Measurements from ENCODE around the gene CD86.

CD86 gene

GRCh38 chr3:122055215-122055614 is at the start of gene CD86:
CD86 (plus strand) TSS chr3:122055362; CDS start chr3:122055490, 128 bp downstream.
- H3K4me1 Mint-ChIP-seq (ENCODE audit: low read depth): peaks cover 5% of the 10 kb centered on the region
- no peak within 1 kb of the TSS for H3K27ac Mint-ChIP-seq
- H3K27me3 Mint-ChIP-seq (ENCODE audit: low read depth): peaks cover 14% of the 10 kb centered on the region
- H3K4me3 Mint-ChIP-seq: no peak within 1 kb of the TSS
- no peaks in the 10 kb centered on the region for H3K9me3 Mint-ChIP-seq
- no peak for DNase-seq (ENCODE audit: low spot score)
- H3K36me3 Mint-ChIP-seq (ENCODE audit: low read depth): peaks cover 15% of the 10 kb centered on the region

- Mint-ChIP-seq H3K4me1 (ENCODE audit: low read depth) (peaks cover 27% of the 10 kb centered on the region), H3K27ac (no peak overlapping the region), H3K9me3 (no peaks in the 10 kb centered on the region), H3K4me3 (no peak overlapping the region), H3K36me3 (ENCODE audit: low read depth) (no peaks in the 10 kb centered on the region), H3K27me3 (ENCODE audit: low read depth) (peaks cover 3% of the 10 kb centered on the region)
- no peak for DNase-seq (ENCODE audit: low spot score)
Observed at GRCh38 chr3:122006267-122006666, 48.9 kb upstream of the CD86 start.

GRCh38 chr3:122008166-122008565 is 47.0 kb upstream of the CD86 start:
- no peak overlapping the region for H3K4me3 Mint-ChIP-seq
- DNase-seq (ENCODE audit: low spot score): no peak
- peaks cover 41% of the 10 kb centered on the region for H3K4me1 Mint-ChIP-seq (ENCODE audit: low read depth)
- H3K27me3 Mint-ChIP-seq (ENCODE audit: low read depth): peaks cover 3% of the 10 kb centered on the region
- no peak overlapping the region for H3K27ac Mint-ChIP-seq
- H3K9me3 Mint-ChIP-seq: no peaks in the 10 kb centered on the region
- no peaks in the 10 kb centered on the region for H3K36me3 Mint-ChIP-seq (ENCODE audit: low read depth)

- no peaks in the 10 kb centered on the region for H3K27me3 Mint-ChIP-seq (ENCODE audit: low read depth)
- no peak overlapping the region for H3K4me3 Mint-ChIP-seq
- no peak overlapping the region for H3K27ac Mint-ChIP-seq
- H3K9me3 Mint-ChIP-seq: peaks cover 4% of the 10 kb centered on the region
- DNase-seq (ENCODE audit: low spot score): no peak
- no peaks in the 10 kb centered on the region for H3K36me3 Mint-ChIP-seq (ENCODE audit: low read depth)
- H3K4me1 Mint-ChIP-seq (ENCODE audit: low read depth): peaks cover 28% of the 10 kb centered on the region
Observed at GRCh38 chr3:122010506-122010905, 44.7 kb upstream of the CD86 start.

- Mint-ChIP-seq H3K4me1 (ENCODE audit: low read depth) (peaks cover 28% of the 10 kb centered on the region), H3K36me3 (ENCODE audit: low read depth) (no peaks in the 10 kb centered on the region), H3K4me3 (no peak overlapping the region), H3K27ac (peak overlapping the region; percentile 0), H3K9me3 (peaks cover 10% of the 10 kb centered on the region), H3K27me3 (ENCODE audit: low read depth) (no peaks in the 10 kb centered on the region)
- DNase-seq (ENCODE audit: low spot score): no peak
Observed at GRCh38 chr3:122011396-122011795, 43.8 kb upstream of the CD86 start.

GRCh38 chr3:122012821-122013220 is 42.3 kb upstream of the CD86 start:
- Mint-ChIP-seq H3K4me1 (ENCODE audit: low read depth) (peaks cover 28% of the 10 kb centered on the region), H3K27ac (no peak overlapping the region), H3K9me3 (peaks cover 10% of the 10 kb centered on the region), H3K36me3 (ENCODE audit: low read depth) (no peaks in the 10 kb centered on the region), H3K4me3 (no peak overlapping the region), H3K27me3 (ENCODE audit: low read depth) (peaks cover 2% of the 10 kb centered on the region)
- no peak for DNase-seq (ENCODE audit: low spot score)

GRCh38 chr3:122013448-122013925 is 41.7 kb upstream of the CD86 start:
- DNase-seq (ENCODE audit: low spot score): no peak
- no peak overlapping the region for H3K4me3 Mint-ChIP-seq
- H3K27ac Mint-ChIP-seq: no peak overlapping the region
- H3K36me3 Mint-ChIP-seq (ENCODE audit: low read depth): no peaks in the 10 kb centered on the region
- peaks cover 28% of the 10 kb centered on the region for H3K4me1 Mint-ChIP-seq (ENCODE audit: low read depth)
- H3K9me3 Mint-ChIP-seq: peaks cover 10% of the 10 kb centered on the region
- H3K27me3 Mint-ChIP-seq (ENCODE audit: low read depth): peaks cover 2% of the 10 kb centered on the region

GRCh38 chr3:122014741-122015140 is 40.4 kb upstream of the CD86 start:
- Mint-ChIP-seq H3K36me3 (ENCODE audit: low read depth) (no peaks in the 10 kb centered on the region), H3K4me3 (no peak overlapping the region), H3K4me1 (ENCODE audit: low read depth) (peaks cover 29% of the 10 kb centered on the region), H3K27me3 (ENCODE audit: low read depth) (peaks cover 7% of the 10 kb centered on the region), H3K9me3 (peaks cover 10% of the 10 kb centered on the region), H3K27ac (no peak overlapping the region)
- DNase-seq (ENCODE audit: low spot score): peak; percentile 48

GRCh38 chr3:122019493-122019892 is 35.7 kb upstream of the CD86 start:
- Mint-ChIP-seq H3K9me3 (peaks cover 10% of the 10 kb centered on the region), H3K4me3 (no peak overlapping the region), H3K27ac (no peak overlapping the region), H3K4me1 (ENCODE audit: low read depth) (peaks cover 14% of the 10 kb centered on the region), H3K27me3 (ENCODE audit: low read depth) (peaks cover 21% of the 10 kb centered on the region), H3K36me3 (ENCODE audit: low read depth) (no peaks in the 10 kb centered on the region)
- DNase-seq (ENCODE audit: low spot score): no peak

GRCh38 chr3:122021037-122021436 is 34.1 kb upstream of the CD86 start:
- DNase-seq (ENCODE audit: low spot score): no peak
- H3K4me1 Mint-ChIP-seq (ENCODE audit: low read depth): peaks cover 28% of the 10 kb centered on the region
- peak overlapping the region; percentile 28 for H3K4me3 Mint-ChIP-seq
- H3K27ac Mint-ChIP-seq: no peak overlapping the region
- peaks cover 1% of the 10 kb centered on the region for H3K9me3 Mint-ChIP-seq
- H3K36me3 Mint-ChIP-seq (ENCODE audit: low read depth): no peaks in the 10 kb centered on the region
- H3K27me3 Mint-ChIP-seq (ENCODE audit: low read depth): peaks cover 21% of the 10 kb centered on the region

- no peaks in the 10 kb centered on the region for H3K36me3 Mint-ChIP-seq (ENCODE audit: low read depth)
- peaks cover 30% of the 10 kb centered on the region for H3K4me1 Mint-ChIP-seq (ENCODE audit: low read depth)
- peak within 1 kb of the TSS; percentile 79 for H3K4me3 Mint-ChIP-seq
- no peaks in the 10 kb centered on the region for H3K9me3 Mint-ChIP-seq
- H3K27ac Mint-ChIP-seq: no peak within 1 kb of the TSS
- H3K27me3 Mint-ChIP-seq (ENCODE audit: low read depth): peaks cover 21% of the 10 kb centered on the region
- no peak for DNase-seq (ENCODE audit: low spot score)
Observed at GRCh38 chr3:122021811-122022401, 33.3 kb upstream of the CD86 start, which contains the start of gene ILDR1. ILDR1 (minus strand) TSS chr3:122022247; CDS start chr3:122022077, 170 bp downstream.

- Mint-ChIP-seq H3K27ac (no peak overlapping the region), H3K9me3 (no peaks in the 10 kb centered on the region), H3K36me3 (ENCODE audit: low read depth) (no peaks in the 10 kb centered on the region), H3K4me3 (no peak overlapping the region), H3K4me1 (ENCODE audit: low read depth) (peaks cover 30% of the 10 kb centered on the region), H3K27me3 (ENCODE audit: low read depth) (peaks cover 19% of the 10 kb centered on the region)
- DNase-seq (ENCODE audit: low spot score): no peak
Observed at GRCh38 chr3:122023335-122023910, 31.7 kb upstream of the CD86 start.

- Mint-ChIP-seq H3K36me3 (ENCODE audit: low read depth) (peaks cover 2% of the 10 kb centered on the region), H3K4me1 (ENCODE audit: low read depth) (peaks cover 29% of the 10 kb centered on the region), H3K27me3 (ENCODE audit: low read depth) (peaks cover 13% of the 10 kb centered on the region), H3K4me3 (peak overlapping the region; percentile 10), H3K9me3 (no peaks in the 10 kb centered on the region), H3K27ac (no peak overlapping the region)
- DNase-seq (ENCODE audit: low spot score): no peak
Observed at GRCh38 chr3:122024800-122025199, 30.4 kb upstream of the CD86 start.

- Mint-ChIP-seq H3K27ac (no peak overlapping the region), H3K27me3 (ENCODE audit: low read depth) (peaks cover 11% of the 10 kb centered on the region), H3K36me3 (ENCODE audit: low read depth) (peaks cover 2% of the 10 kb centered on the region), H3K4me3 (peak overlapping the region; percentile 22), H3K9me3 (no peaks in the 10 kb centered on the region), H3K4me1 (ENCODE audit: low read depth) (peaks cover 33% of the 10 kb centered on the region)
- DNase-seq (ENCODE audit: low spot score): no peak
Observed at GRCh38 chr3:122025296-122025695, 29.9 kb upstream of the CD86 start.

Data from T-helper 2 cell treated with Interferon-gamma antibody and Interleukin-4, amounts not matched to agents 5 μg/mL and 100 μg/mL, for 36 hours (primary cell).